ENCODE measurements around the gene MAPK8IP1.

The MAPK8IP1 gene

GRCh38 chr11:45913514-45913913 lies 28.1 kb downstream of the MAPK8IP1 start:
- DNase-seq = no peak

- no peak for DNase-seq
These were observed 28.6 kb downstream of the MAPK8IP1 start for GRCh38 chr11:45913942-45914635.

- DNase-seq = no peak
These were observed 30.0 kb downstream of the MAPK8IP1 start for GRCh38 chr11:45915446-45915845.

- no peak for DNase-seq
These were observed 31.8 kb downstream of the MAPK8IP1 start for GRCh38 chr11:45917286-45917622.

GRCh38 chr11:45917623-45918330 lies 32.3 kb downstream of the MAPK8IP1 start, which contains the start of gene PEX16:
Gene PEX16, minus strand, starts transcription at chr11:45917877. Its CDS starts 66 bp downstream, at chr11:45917811.
- peak; percentile 93 for DNase-seq

- DNase-seq = peak; percentile 84
These were observed 33.0 kb downstream of the MAPK8IP1 start for GRCh38 chr11:45918331-45918941.

GRCh38 chr11:45918962-45919675 lies 33.7 kb downstream of the MAPK8IP1 start:
- no peak for DNase-seq

GRCh38 chr11:45919806-45920530 lies 34.5 kb downstream of the MAPK8IP1 start:
- DNase-seq = no peak

- no peak for DNase-seq
These were observed 35.4 kb downstream of the MAPK8IP1 start for GRCh38 chr11:45920531-45921477.

- DNase-seq = no peak
These were observed 36.3 kb downstream of the MAPK8IP1 start for GRCh38 chr11:45921561-45922424.

GRCh38 chr11:45922425-45923082 lies 37.1 kb downstream of the MAPK8IP1 start, which contains the start of gene LARGE2:
Gene LARGE2, plus strand, starts transcription at chr11:45922656. Its CDS starts 227 bp downstream, at chr11:45922883.
- DNase-seq = peak; percentile 75

- no peak for DNase-seq
These were observed 38.8 kb downstream of the MAPK8IP1 start for GRCh38 chr11:45924036-45924915.

- no peak for DNase-seq
These were observed 39.5 kb downstream of the MAPK8IP1 start for GRCh38 chr11:45924927-45925326.

GRCh38 chr11:45925550-45925949 lies 40.1 kb downstream of the MAPK8IP1 start:
- no peak for DNase-seq

- no peak for DNase-seq
These were observed 40.5 kb downstream of the MAPK8IP1 start for GRCh38 chr11:45926001-45926401.

- no peak for DNase-seq
These were observed 41.3 kb downstream of the MAPK8IP1 start for GRCh38 chr11:45926536-45927331.

GRCh38 chr11:45927332-45927683 lies 41.9 kb downstream of the MAPK8IP1 start:
- peak; percentile 56 for DNase-seq
